ENCODE data around the gene SEL1L. TPM values are rescaled to one million over a fixed set of nuclear protein-coding genes. Genes with fewer than 3 reads are reported as not detected.

The SEL1L gene
- total RNA-seq, 1 donor from 2014 or later, result 28.0 TPM

GRCh38 chr14:81511111-81511904 lies 22.3 kb downstream of the SEL1L start:
- Mint-ChIP-seq H3K27me3 (ENCODE audit: insufficient read depth, low read depth) (peaks cover 2% of the 10 kb centered on the region), H3K27ac (no peak overlapping the region), H3K4me1 (peaks cover 19% of the 10 kb centered on the region), H3K36me3 (peaks cover 30% of the 10 kb centered on the region), H3K4me3 (no peak overlapping the region), H3K9me3 (peaks cover 2% of the 10 kb centered on the region)
- Histone ChIP-seq H4K20me1 (ENCODE audit: low read depth) (no peaks in the 10 kb centered on the region), H3K9ac (no peak overlapping the region), H3K4me1 (peaks cover 11% of the 10 kb centered on the region), H3K4me2 (peak overlapping the region; percentile 58), H3K27ac (no peak overlapping the region), H2AFZ (replicated peaks) (no peak overlapping the region), H3F3A (ENCODE audit: low read depth) (no peaks in the 10 kb centered on the region), H3K36me3 (no peaks in the 10 kb centered on the region), H3K79me2 (ENCODE audit: low read depth) (peaks cover 7% of the 10 kb centered on the region), H3K9me3 (ENCODE audit: low read depth) (no peaks in the 10 kb centered on the region), H3K27me3 (no peaks in the 10 kb centered on the region), H3K4me3 (no peak overlapping the region)
- TF ChIP-seq EZH2phosphoT487 (IDR thresholded peaks at IDR 0.05), result no peak
- DNase-seq (ENCODE audit: low spot score), result no peak

- Histone ChIP-seq H3F3A (ENCODE audit: low read depth) (no peaks in the 10 kb centered on the region), H3K36me3 (peaks cover 7% of the 10 kb centered on the region), H2AFZ (replicated peaks) (no peak overlapping the region), H3K4me1 (peaks cover 11% of the 10 kb centered on the region), H3K4me3 (no peak overlapping the region), H3K9ac (no peak overlapping the region), H3K9me3 (ENCODE audit: low read depth) (no peaks in the 10 kb centered on the region), H3K27ac (no peak overlapping the region), H4K20me1 (ENCODE audit: low read depth) (no peaks in the 10 kb centered on the region), H3K79me2 (ENCODE audit: low read depth) (peaks cover 7% of the 10 kb centered on the region), H3K4me2 (no peak overlapping the region), H3K27me3 (no peaks in the 10 kb centered on the region)
- TF ChIP-seq CTCF (IDR thresholded peaks at IDR 0.05) (no peak), EZH2phosphoT487 (IDR thresholded peaks at IDR 0.05) (no peak), EZH2 (IDR thresholded peaks at IDR 0.05) (no peak)
- H3K27ac Mint-ChIP-seq, result no peak overlapping the region
- peaks cover 2% of the 10 kb centered on the region for H3K27me3 Mint-ChIP-seq (ENCODE audit: insufficient read depth, low read depth)
- no peak overlapping the region for H3K4me3 Mint-ChIP-seq
- H3K36me3 Mint-ChIP-seq, result peaks cover 30% of the 10 kb centered on the region
- no peak for DNase-seq (ENCODE audit: low spot score)
- peaks cover 19% of the 10 kb centered on the region for H3K4me1 Mint-ChIP-seq
- H3K9me3 Mint-ChIP-seq, result peaks cover 2% of the 10 kb centered on the region
Measured at GRCh38 chr14:81509838-81510452, 23.7 kb downstream of the SEL1L start.

DNA sequence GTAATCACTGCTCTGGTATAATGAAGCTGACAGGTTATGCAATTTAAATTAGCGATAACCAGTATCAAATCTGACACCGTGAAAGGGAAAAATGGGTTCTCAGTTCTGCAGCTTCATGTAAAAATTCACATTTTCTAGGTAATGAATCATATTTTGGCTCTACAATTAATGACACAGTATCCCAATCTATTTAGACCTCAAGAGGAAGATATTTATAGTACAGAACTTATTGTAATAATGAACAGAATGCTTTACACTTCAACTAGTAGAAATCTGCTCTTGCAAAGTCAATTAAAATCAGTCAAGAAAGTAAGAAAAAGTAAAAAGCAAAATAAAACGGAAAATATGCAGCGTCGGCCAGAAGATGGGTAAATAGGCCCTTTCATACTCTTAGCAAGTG lies 24.3 kb downstream of the SEL1L start:
- Histone ChIP-seq H3K4me3 (no peak overlapping the region), H3K4me2 (no peak overlapping the region), H3K27ac (no peak overlapping the region), H3K9me3 (ENCODE audit: low read depth) (no peaks in the 10 kb centered on the region), H3K27me3 (no peaks in the 10 kb centered on the region), H3K79me2 (ENCODE audit: low read depth) (peaks cover 7% of the 10 kb centered on the region), H4K20me1 (ENCODE audit: low read depth) (no peaks in the 10 kb centered on the region), H3K9ac (no peak overlapping the region), H3F3A (ENCODE audit: low read depth) (no peaks in the 10 kb centered on the region), H2AFZ (replicated peaks) (no peak overlapping the region), H3K36me3 (peaks cover 7% of the 10 kb centered on the region), H3K4me1 (peaks cover 11% of the 10 kb centered on the region)
- Mint-ChIP-seq H3K4me1 (peaks cover 19% of the 10 kb centered on the region), H3K27me3 (ENCODE audit: insufficient read depth, low read depth) (peaks cover 2% of the 10 kb centered on the region), H3K4me3 (no peak overlapping the region), H3K27ac (no peak overlapping the region), H3K9me3 (peaks cover 2% of the 10 kb centered on the region), H3K36me3 (peaks cover 30% of the 10 kb centered on the region)
- no peak for TF ChIP-seq EZH2phosphoT487 (IDR thresholded peaks at IDR 0.05)
- no peak for TF ChIP-seq EZH2 (IDR thresholded peaks at IDR 0.05)
- TF ChIP-seq CTCF (IDR thresholded peaks at IDR 0.05), result no peak
- no peak for DNase-seq (ENCODE audit: low spot score)

DNA sequence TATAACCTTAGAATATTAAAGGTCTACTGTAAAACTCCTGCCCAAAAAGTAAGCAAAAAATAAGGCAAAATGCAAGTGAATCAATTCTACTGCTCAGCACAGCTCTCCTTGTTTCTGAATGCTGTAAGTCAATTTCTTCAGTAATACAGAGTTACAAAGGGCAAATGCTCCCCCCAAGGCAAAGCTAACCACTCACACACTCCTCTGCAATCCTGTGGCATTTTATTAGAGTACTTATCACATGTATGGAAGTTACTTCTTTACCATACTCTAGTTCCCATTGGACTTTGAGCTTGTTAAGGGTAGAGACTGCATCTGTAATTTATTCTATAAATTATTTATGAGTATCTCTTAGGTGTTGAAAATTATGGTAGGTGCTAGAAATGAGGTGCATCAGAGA lies 27.2 kb downstream of the SEL1L start:
- no peaks in the 10 kb centered on the region for H3K27me3 ChIP-seq
- no peak overlapping the region for H2AFZ ChIP-seq (replicated peaks)
- H3K4me3 Mint-ChIP-seq, result no peak overlapping the region
- no peaks in the 10 kb centered on the region for H3F3A ChIP-seq (ENCODE audit: low read depth)
- H3K4me3 ChIP-seq, result no peak overlapping the region
- DNase-seq (ENCODE audit: low spot score), result no peak
- H3K4me2 ChIP-seq, result no peak overlapping the region
- TF ChIP-seq CTCF (IDR thresholded peaks at IDR 0.05), result no peak
- TF ChIP-seq EZH2 (IDR thresholded peaks at IDR 0.05), result no peak
- TF ChIP-seq EZH2phosphoT487 (IDR thresholded peaks at IDR 0.05), result no peak
- H3K27ac ChIP-seq, result no peak overlapping the region
- H3K36me3 Mint-ChIP-seq, result peaks cover 29% of the 10 kb centered on the region
- no peaks in the 10 kb centered on the region for H3K9me3 ChIP-seq (ENCODE audit: low read depth)
- no peaks in the 10 kb centered on the region for H3K9me3 Mint-ChIP-seq
- H4K20me1 ChIP-seq (ENCODE audit: low read depth), result no peaks in the 10 kb centered on the region
- H3K4me1 ChIP-seq, result peaks cover 6% of the 10 kb centered on the region
- H3K9ac ChIP-seq, result no peak overlapping the region
- peaks cover 7% of the 10 kb centered on the region for H3K79me2 ChIP-seq (ENCODE audit: low read depth)
- H3K27me3 Mint-ChIP-seq (ENCODE audit: insufficient read depth, low read depth), result peaks cover 2% of the 10 kb centered on the region
- H3K27ac Mint-ChIP-seq, result no peak overlapping the region
- H3K36me3 ChIP-seq, result peaks cover 25% of the 10 kb centered on the region
- H3K4me1 Mint-ChIP-seq, result peaks cover 15% of the 10 kb centered on the region

Measured in neural progenitor cell (in vitro differentiated cells).